T-helper 2 cell treated with Interferon-gamma antibody and Interleukin-4, amounts not matched to agents 100 ng/mL and 5 ng/mL, for 36 hours (primary cell): ENCODE data around the gene DNAJC8. TPM values are rescaled to one million over a fixed set of nuclear protein-coding genes. Genes with fewer than 3 reads are reported as not detected.

Experiments
- intact Hi-C: fragments of 100-400 bp; cut with micrococcal nuclease; formaldehyde crosslinking; loops from one replicate; pipeline ENCODE4 v1.15.1; 2023
- total RNA-seq: library from RNA; stranded (reverse); gene quantifications from 2 replicates; pipeline ENCODE4 v1.2.3, GENCODE V29; 2022

DNAJC8 gene
- total RNA-seq, 1 donor from 2014 or later: 103 TPM

DNA sequence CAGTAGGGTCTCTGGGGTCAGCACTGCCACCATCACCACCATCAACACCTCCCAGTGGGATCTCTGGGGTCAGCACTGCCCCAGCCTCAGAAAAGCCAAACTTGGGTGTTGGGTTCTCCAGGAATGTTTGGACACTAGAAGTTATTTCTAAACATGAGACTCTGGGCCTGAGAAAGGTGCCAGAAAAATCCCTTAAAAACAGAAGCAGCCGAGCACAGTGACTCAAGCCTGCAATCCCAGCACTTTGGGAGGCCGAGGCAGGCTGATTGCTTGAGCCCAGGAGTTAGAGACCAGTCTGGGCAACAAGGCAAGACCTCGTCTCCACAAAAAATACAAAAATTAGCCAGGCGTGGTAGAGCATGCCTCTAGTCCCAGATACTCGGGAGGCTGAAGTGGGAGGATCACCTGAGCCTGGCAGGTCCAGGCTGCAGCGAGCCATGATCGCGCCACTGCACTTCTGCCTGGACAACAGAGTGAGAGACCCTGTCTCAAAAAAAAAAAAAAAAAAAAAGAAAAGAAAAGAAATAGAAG is 56.8 kb downstream of the DNAJC8 start:
- intact Hi-C loops: no loop called here

DNA sequence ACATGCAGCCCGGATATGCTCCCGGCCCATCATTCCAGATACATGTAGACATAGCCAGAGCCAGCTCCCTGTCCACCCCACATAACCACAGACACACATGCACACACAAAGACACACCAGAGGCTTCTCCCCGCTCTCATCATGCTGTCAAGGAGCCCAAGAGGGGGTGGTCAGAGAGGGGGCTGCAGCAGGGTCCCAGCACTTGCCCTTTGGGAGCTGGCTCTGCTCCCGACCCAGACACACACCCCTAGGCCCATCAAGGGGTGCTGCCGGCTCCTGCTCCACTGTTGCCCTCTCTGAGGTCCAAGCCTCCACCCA is 58.9 kb downstream of the DNAJC8 start:
- intact Hi-C loops: no loop called here

DNA sequence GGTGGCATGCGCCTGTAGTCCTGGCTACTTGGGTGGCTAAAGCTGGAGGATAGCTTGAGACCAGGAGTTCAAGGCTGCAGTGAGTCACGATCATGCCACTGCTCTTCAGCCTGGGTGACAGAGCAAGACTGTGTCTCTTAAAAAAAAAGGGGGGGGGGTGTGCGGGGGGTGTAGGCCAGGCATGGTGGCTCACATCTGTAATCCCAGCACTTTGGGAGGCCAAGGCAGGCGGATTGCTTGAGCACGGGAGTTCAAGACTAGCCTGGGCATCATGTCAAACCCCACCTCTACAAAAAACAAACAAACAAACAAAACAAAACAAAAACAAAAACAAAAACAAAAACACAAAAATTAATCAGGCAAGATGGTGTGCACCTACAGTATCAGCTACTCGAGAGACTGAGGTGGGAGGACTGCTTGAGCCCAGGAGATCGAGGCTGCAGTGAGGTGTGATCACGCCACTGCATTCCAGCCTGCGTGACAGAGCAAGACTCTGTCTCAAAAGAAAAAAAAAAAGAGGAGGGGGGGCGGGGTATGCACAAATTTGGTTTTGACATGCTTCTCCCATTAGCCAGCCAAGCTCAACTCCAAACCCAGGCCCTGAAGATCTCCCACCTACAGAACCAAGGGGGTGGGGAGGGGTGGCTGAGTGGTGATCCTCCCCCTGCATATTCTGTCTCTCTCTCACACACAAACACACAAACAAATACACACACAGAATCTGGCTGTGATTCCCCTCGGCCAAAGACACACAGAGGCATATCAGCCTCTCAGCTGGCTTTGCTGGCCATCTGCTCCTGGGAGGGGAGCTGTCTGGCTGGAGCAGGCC is 59.5 kb downstream of the DNAJC8 start:
- intact Hi-C loops: no loop called here

DNA sequence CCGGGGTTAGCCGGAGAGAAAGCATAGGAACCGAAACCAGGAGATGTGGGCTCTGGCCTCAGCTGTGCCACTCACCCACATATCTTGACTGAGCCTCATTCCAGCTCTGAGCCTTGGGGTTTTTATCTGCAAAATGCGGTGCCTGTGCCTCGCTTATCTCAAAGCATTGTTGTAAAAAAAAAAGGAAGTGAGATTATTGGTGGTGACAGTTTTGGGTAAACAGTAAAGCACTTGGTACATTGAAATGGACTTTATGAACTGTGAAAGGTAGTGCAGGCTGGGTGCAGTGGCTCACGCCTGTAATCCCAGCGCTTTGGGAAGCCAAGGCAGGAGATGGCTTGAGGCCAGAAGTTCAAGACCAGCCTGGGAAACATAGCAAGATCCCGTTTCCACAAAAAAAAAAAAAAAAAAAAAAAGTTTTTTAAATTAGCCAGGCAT is 60.1 kb downstream of the DNAJC8 start:
- intact Hi-C loops: no loop called here

DNA sequence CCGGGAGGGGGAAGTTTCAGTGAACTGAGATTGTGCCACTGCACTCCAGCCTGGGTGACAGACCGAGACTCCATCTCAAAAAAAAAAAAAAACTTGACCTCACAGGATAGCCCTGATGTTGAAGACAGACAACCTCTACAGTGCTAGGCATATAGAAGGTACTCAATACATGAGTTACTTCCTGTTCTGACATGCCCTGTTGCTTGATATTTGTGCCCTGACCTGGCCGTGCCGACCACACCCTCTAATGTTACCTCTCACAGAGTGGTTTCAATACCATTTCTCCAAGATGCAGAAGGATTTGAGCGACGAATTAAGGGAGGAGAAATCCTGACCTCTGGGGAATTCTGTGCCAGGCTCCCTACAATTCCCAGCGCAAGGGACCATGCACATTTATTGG is 61.6 kb downstream of the DNAJC8 start:
- intact Hi-C loops: no loop called here

DNA sequence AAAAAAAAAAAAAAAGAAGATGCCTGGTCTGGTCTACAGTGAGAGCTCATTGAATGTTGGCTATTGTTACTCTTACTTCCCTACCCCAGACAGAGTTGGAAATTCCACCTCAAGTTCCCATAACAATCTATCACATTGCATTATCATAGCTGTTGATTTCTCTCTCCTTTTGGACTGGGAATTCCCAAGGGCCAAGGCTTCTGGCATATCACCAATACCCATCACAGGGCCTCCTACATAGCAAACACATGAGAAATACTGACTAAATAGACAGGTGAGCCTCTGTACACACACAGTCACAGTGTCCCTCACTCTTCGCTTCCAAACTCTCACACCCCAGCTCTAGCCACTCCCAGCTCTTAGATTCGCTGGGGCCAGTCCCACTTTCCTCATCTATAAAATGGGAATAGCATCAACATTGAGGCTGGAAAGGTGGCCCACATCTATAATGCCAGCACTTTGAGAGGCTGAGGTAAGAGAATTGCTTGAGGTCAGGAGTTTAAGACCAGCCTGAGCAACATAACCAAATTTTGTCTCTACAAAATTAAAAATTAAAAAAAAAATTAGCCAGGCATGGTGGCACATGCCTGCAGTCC is 62.7 kb downstream of the DNAJC8 start:
- intact Hi-C loops: no loop called here

DNA sequence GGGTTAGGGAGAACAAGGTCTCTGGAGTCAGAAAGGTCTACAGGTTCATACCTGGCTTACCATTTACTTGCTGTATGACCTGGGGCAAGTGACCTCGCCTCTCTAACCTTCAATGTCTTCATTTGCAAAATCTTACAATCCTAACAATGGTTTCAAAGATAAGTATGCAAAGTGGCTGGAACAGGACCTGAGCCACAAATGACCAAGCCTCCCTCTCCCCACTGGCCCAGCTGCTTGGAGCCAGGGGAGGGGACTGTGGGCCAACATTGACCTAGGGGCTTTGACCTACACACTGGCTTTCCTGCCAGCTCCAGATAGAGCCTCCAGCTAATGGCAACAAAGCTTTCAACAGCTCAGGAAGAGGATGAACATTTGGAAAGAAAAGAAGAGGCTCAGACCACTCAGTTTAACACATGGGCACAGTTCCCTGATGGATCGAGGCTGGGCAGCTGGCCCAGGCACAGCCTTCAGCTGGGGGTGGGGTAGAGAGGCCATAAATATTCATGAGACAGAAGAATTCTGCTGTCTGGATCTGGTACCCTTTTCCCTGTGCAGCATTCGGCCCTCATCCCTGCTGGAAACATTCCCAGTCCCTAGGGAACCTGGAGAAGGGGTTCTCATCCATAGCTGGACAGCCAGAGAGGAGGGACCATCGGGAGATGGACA is 69.2 kb downstream of the DNAJC8 start:
- intact Hi-C loops: no loop called here

DNA sequence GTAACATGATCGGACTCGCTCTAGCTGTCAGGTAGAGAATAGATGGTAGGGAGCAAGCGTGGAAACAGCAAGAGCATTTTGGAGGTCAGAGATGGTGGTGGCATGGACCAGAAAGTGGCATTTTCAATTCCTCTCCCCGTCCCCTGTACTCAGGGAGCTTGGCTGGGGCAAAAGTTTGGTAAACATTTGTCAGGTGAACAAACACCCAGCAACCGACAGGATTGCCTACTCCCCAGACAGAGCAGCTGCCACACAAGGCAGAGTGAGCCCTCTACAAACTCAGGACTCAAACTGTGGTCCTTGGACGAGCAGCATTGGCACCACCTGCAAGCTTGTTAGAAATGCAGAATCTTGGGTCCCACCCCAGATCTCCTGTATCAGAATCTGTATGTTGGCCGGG is 70.7 kb downstream of the DNAJC8 start:
- intact Hi-C loops: no loop called here

DNA sequence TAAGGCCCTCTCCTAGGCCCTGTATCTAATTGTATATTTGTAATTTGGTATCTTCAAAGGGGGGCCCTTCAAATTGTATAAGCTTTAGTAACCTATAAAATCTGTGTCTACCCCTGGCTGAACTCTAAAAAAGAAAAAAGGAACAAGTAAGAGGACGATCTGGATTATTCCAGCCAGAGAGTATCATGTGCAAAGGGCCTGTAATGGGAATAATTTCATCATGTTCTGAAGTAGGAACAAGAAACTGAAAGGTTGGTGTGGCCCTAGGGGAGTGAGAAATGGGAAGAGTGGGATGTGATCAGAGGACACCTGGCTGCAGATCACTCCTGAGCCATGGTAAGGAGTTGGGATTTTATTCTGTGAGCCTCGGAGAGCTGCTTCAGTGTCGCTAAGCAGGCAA is 71.1 kb downstream of the DNAJC8 start:
- intact Hi-C loops: no loop called here

DNA sequence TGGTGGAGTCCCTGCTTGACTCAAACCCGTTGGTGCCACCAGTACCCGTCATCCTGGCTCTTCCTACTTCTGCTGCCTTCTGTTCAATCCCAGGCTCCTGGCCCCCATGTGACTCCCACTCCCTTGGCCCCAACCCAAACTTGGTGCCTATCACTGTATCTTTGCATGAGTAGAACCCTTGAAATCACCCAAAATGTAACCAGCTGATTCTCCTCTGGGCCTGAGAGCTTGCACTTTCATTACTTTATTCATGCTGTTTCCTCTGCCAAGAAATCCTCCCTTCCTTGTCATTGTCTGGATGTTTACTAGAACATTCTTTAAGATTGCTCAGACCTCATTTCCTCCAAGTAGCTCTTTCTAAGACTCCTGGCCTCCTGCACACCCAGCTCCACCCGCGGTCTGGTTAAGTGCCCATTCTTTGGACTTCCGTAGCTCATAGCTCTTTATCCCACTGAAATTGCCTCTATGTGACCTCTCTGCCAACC is 72.0 kb downstream of the DNAJC8 start:
- intact Hi-C loops: no loop called here

DNA sequence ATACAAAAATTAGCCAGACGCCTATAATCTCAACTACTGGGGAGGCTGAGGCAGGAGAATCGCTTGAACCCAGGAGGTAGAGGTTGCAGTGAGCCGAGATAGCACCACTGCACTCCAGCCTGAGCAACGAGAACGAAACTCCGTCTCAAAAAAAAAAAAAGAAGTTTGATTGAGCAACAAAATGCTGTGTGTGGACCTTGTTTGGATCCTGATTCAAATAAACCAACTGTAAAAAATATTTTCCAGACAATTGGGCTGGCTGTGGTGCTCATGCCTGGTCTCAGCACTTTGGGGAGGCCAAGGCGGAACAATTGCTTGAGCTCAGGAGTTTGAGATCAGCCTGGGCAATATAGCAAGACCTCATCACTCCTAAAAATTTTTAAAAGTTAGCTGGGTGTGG is 73.1 kb downstream of the DNAJC8 start:
- intact Hi-C loops: no loop called here

DNA sequence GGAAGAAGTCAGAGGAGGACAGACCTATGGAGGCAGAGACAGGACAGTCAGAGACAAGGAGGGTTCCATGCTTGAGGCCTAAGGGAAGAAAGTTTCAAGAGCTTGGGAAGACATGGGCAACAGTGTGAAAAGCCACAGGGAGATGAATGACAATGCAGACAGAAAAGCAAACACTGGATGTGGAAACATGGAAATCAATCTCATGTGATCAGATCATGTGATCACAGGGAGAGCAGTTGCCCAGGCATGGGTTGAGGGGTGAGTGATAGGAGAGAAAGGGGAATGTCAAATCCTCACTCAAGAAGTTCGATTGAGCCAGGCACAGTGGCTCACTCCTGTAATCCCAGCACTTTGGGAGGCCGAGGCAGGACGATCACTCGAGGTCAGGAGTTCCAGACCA is 73.6 kb downstream of the DNAJC8 start:
- intact Hi-C loops: no loop called here

DNA sequence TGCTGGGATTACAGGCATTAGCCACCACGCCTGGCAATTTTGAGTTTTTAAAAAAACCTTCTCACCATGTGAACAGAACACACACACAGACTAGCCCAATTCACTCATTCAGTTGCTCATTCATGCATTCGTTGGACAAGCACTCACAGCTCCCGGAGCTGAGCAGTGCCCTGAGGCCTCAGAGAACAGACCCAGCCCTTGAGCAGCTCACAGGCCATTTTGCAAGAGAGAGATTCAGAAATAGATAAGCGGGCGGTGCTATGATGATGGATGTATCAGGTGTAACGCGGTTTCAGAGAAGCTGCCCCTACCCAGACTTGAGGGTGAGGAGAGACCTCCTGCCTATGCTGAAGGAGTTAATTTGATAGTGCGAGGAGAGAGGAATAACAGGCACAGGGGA is 74.9 kb downstream of the DNAJC8 start:
- intact Hi-C loops: no loop called here

DNA sequence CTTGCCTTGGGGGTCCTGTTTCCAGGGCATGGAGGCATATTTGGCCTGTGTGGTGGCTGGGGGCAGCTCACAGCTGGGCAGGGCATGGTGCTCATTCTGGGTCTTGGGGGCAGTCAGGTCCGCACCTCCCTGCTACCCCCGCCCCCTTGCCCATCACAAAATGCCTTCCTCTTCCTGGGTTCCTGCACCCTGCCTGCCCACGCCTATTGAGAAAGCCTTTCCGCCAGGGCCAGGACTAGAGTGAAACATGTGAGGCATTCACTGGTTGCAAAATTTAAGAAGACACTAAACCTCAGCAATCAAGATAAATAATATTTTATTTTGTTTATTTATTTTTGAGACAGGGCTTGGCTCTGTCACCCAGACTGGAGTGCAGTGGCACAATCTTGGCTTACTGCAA is 76.0 kb downstream of the DNAJC8 start:
- intact Hi-C loops: no loop called here

DNA sequence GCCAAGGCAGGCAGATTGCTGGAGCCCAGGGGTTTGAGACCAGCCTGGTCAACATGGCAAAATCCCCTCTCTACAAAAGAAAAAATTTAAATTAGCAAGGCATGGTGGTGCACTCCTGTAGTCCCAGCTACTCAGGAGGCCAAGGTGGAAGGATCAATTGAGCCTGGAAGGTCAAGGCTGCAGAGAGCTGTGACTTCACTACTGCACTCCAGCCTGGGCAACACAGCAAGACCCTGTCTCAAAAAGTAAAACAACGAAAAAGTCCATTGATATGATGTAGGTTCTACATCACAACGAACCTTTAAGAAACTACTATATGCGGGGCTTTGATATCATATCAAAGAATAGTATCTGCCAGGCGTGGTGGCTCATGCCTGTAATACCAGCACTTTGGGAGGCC is 77.2 kb downstream of the DNAJC8 start:
- intact Hi-C loops: no loop called here

DNA sequence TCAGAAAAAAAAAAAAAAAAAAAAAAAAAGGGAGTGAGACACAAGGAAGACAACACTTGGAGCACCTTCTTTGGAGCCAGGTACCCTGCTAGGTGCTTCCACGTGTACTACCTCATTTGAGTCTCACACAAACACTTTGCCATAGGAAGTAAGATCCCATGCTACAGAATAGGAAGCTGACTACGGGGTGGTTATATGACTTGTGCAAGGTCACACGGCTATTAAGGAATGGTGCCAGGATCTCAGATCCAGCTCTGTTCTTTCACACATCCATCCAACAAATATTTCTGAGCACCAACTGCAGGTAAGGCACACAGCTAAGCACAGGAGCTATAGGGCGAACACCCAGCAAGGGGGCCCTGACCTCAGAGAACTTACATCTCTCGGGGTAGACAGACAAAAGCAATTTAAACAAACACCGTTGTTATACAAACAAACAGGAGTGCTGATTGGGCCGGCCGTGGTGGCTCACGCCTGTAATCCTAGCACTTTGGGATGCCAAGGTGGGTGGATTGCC is 78.7 kb downstream of the DNAJC8 start:
- intact Hi-C loops: no loop called here

Other genes with a start within 250 kb of the DNAJC8 start
- 28.1 and 32.0 TPM in 2 replicates for gene EYA3, start 144.4 kb downstream of the DNAJC8 start, total RNA-seq
- gene PTAFR, start 56.3 kb downstream of the DNAJC8 start, total RNA-seq: 0.23 TPM in 2 replicates
- 146 TPM in 2 replicates for gene ATP5IF1, start 3.1 kb upstream of the DNAJC8 start, total RNA-seq
- 7.9 and 8.2 TPM in 2 replicates for gene SESN2, start 26.5 kb upstream of the DNAJC8 start, total RNA-seq
- gene MED18, start 96.0 kb upstream of the DNAJC8 start, total RNA-seq: 19.7 and 22.4 TPM in 2 replicates
- gene PHACTR4, start 136.7 kb upstream of the DNAJC8 start, total RNA-seq: 32.1 and 32.4 TPM in 2 replicates